Vagina (tissue), 2 donors: ENCODE results near the gene DKK1. TPM values are rescaled to one million over a fixed set of nuclear protein-coding genes. Genes with fewer than 3 reads are reported as not detected.
"Not testable (repeated sequence)": the region's sequence is repeated elsewhere in the genome, so short reads cannot be mapped to it uniquely, and the experiment has no call there.

Experiments used
- DNase-seq, 2 donors: peaks; one replicate each; pipeline ENCODE4 v3.0.0-alpha.2; 2017; ENCODE audit errors: extremely low spot score in 2 of 2
- H3K27ac ChIP-seq: fragments of 200-600 bp; sonication (generic); one replicate; pipeline ENCODE4 v1.5.1; 2019
- H3K27me3 ChIP-seq: fragments of 200-600 bp; sonication (generic); one replicate; pipeline ENCODE4 v1.5.1; 2019
- H3K36me3 ChIP-seq, 2 donors: fragments of 200-600 bp; sonication (generic); one replicate each; pipeline ENCODE4 v1.5.1; 2017 to 2019
- H3K4me1 ChIP-seq: fragments of 200-600 bp; sonication (generic); one replicate; pipeline ENCODE4 v1.5.1; 2019
- H3K4me3 ChIP-seq, 2 donors: fragments of 200-600 bp; sonication (generic); 1 replicate in 1 of 2; 2 replicates in 1 of 2; pipeline ENCODE4 v1.5.1; 2016 to 2019
- H3K9me3 ChIP-seq: fragments of 200-600 bp; sonication (generic); one replicate; pipeline ENCODE4 v1.5.1; 2019
- POLR2A ChIP-seq, 2 donors: fragments of 450-650 bp; IDR thresholded peaks; one replicate each; pipeline ENCODE4 v1.6.1; 2017; ENCODE audit warnings: antibody characterized with exemption in 2 of 2, mild to moderate bottlenecking in 2 of 2, moderate library complexity in 2 of 2
- POLR2AphosphoS5 ChIP-seq, 2 donors: sonication (generic); formaldehyde crosslinking; IDR thresholded peaks; one replicate each; pipeline ENCODE4 v1.9.0; 2017; ENCODE audit warnings: antibody characterized with exemption in 2 of 2, mild to moderate bottlenecking in 2 of 2, low read depth in 1 of 2; ENCODE audit not compliant: insufficient read depth in 1 of 2
- intact Hi-C: fragments of 100-400 bp; cut with DNase I; formaldehyde crosslinking; loops from one replicate; pipeline ENCODE4 v1.15.1; 2023
- total RNA-seq: library from RNA; depleted of rRNA; stranded (reverse); fragments of >200 nt; gene quantifications from one replicate; pipeline ENCODE4 v1.2.3, GENCODE V29; 2016
- TF ChIP-seq, protein P1 (sequence below), 3 experiments: fragments of 450-650 bp in 2 of 3; fragments of 200-600 bp in 1 of 3; sonication (generic) in 1 of 3; IDR thresholded peaks; one replicate each; pipeline ENCODE4 v1.5.1; 2017 to 2019; ENCODE audit warnings: antibody characterized with exemption in 3 of 3, mild to moderate bottlenecking in 2 of 3, moderate library complexity in 2 of 3

Gene DKK1
- total RNA-seq, 1 donor from 2014 or later = 14.0 TPM

DNA sequence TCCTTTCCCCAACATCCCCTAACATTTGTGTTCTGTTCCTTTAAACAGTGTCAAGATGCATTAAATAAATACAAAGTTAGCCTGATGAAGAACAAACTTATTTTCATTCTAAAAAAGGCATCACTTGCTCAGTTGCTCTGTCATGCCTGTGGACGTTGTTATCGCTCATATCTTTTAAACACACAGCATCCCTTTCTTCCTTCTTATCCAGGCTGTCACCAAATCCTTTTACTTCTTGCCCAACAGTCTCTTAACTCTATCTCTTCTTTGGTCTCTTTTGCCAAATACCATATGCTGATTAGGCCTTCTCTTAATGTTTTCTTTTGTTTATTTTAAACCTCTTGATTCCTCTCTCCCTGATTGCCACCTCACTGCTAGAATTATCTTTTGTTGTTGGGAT is 43.9 kb downstream of the DKK1 start:
- TF ChIP-seq POLR2A (IDR thresholded peaks at IDR 0.05) (no peak), POLR2AphosphoS5 (IDR thresholded peaks at IDR 0.05; ENCODE audit: insufficient read depth in 1 of 2, low read depth in 1 of 2) (no peak)
- TF ChIP-seq, protein P1, sequence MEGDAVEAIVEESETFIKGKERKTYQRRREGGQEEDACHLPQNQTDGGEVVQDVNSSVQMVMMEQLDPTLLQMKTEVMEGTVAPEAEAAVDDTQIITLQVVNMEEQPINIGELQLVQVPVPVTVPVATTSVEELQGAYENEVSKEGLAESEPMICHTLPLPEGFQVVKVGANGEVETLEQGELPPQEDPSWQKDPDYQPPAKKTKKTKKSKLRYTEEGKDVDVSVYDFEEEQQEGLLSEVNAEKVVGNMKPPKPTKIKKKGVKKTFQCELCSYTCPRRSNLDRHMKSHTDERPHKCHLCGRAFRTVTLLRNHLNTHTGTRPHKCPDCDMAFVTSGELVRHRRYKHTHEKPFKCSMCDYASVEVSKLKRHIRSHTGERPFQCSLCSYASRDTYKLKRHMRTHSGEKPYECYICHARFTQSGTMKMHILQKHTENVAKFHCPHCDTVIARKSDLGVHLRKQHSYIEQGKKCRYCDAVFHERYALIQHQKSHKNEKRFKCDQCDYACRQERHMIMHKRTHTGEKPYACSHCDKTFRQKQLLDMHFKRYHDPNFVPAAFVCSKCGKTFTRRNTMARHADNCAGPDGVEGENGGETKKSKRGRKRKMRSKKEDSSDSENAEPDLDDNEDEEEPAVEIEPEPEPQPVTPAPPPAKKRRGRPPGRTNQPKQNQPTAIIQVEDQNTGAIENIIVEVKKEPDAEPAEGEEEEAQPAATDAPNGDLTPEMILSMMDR (IDR thresholded peaks at IDR 0.05) = no peak
- Histone ChIP-seq H3K4me1 (no peaks in the 10 kb centered on the region), H3K4me3 (no peak overlapping the region), H3K27ac (no peak overlapping the region), H3K27me3 (no peaks in the 10 kb centered on the region), H3K9me3 (no peaks in the 10 kb centered on the region), H3K36me3 (no peaks in the 10 kb centered on the region)
- intact Hi-C loops = loop anchor here (5.0 kb wide), 1 partner anchor 259 kb away; no protein-coding TSS in a partner anchor
- no peak for DNase-seq

DNA sequence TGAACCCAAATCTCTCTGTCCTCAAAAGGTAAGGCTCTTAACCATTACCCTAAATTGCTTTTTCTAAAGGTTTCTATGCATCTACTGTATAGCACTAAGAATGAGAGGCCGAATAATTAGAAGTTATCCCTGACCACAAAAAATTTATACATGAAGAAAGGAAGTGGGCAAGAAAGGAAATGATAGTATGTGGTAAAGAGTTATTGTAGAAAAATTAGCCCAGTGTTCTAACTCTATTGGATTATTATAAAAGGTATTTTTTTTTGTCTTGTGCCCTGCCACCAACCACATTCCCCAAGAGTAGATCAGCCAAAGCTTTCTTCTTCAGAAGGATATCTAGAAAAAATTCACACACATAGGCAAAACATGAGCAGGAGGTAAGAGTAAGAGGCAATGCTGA is 45.4 kb downstream of the DKK1 start:
- Histone ChIP-seq H3K36me3 (no peaks in the 10 kb centered on the region), H3K27ac (no peak overlapping the region), H3K27me3 (no peaks in the 10 kb centered on the region), H3K4me3 (no peak overlapping the region), H3K9me3 (no peaks in the 10 kb centered on the region), H3K4me1 (no peaks in the 10 kb centered on the region)
- intact Hi-C loops = loop anchor here (5.0 kb wide), 1 partner anchor 258 kb away; no protein-coding TSS in a partner anchor
- DNase-seq = no peak
- TF ChIP-seq POLR2AphosphoS5 (IDR thresholded peaks at IDR 0.05; ENCODE audit: insufficient read depth in 1 of 2, low read depth in 1 of 2) (no peak), POLR2A (IDR thresholded peaks at IDR 0.05) (no peak)
- TF ChIP-seq, protein P1 (IDR thresholded peaks at IDR 0.05) = no peak

DNA sequence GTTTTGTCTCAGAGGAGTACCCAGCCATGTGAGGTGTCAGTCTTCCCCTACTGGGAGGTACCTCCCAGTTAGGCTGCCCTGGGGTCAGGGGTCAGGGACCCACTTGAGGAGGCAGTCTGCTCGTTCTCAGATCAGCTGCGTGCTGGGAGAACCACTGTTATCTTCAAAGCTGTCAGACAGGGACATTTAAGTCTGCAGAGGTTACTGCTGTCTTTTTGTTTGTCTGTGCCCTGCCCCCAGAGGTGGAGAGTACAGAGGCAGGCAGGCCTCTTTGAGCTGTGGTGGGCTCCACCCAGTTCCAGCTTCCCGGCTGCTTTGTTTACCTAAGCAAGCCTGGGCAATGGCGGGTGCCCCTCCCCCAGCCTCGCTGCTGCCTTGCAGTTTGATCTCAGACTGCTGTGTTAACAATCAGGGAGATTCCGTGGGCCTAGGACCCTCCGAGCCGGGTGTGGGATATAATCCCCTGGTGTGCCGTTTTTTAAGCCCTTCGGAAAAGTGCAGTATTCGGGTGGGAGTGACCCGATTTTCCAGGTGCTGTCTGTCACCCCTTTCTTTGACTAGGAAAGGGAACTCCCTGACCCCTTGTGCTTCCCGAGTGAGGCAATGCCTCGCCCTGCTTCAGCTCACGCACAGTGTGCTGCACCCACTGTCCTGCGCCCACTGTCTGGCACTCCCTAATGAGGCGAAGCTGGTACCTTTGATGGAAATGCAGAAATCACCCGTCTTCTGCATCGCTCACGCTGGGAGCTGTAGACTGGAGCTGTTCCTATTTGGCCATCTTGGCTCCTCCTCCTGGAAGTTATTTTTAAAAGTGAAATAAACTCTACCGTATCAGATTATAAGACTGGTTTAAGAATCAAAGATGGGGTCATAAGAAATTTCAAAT is 51.7 kb downstream of the DKK1 start:
- DNase-seq, H3K9me3 ChIP-seq, H3K27ac ChIP-seq, H3K4me3 ChIP-seq, intact Hi-C loops, H3K36me3 ChIP-seq, H3K27me3 ChIP-seq, H3K4me1 ChIP-seq: not testable (repeated sequence)
